ENCODE data around the gene TOX2.

TOX2 gene

GRCh38 chr20:44080646-44081267, 166.1 kb downstream of the TOX2 start:
- in situ Hi-C loops (cut with MboI; ENCODE audit: low pct_unique_long_range_greater_than_20kb, low sequenced_read_pairs, unreplicated experiment) = loop anchor here (25.0 kb wide), 1 partner anchor 543 kb away; no protein-coding TSS in a partner anchor
- TF ChIP-seq CTCF (IDR thresholded peaks at IDR 0.05; ENCODE audit: extremely low read depth, insufficient read depth, missing control alignments) = peak; percentile 98
- peak; percentile 88 for DNase-seq (ENCODE audit: low spot score)

GRCh38 chr20:44081476-44081875, 166.8 kb downstream of the TOX2 start:
- no peak for DNase-seq (ENCODE audit: low spot score)
- in situ Hi-C loops (cut with MboI; ENCODE audit: low pct_unique_long_range_greater_than_20kb, low sequenced_read_pairs, unreplicated experiment) = loop anchor here (25.0 kb wide), 1 partner anchor 544 kb away; no protein-coding TSS in a partner anchor

GRCh38 chr20:44081888-44082287, 167.2 kb downstream of the TOX2 start:
- in situ Hi-C loops (cut with MboI; ENCODE audit: low pct_unique_long_range_greater_than_20kb, low sequenced_read_pairs, unreplicated experiment) = loop anchor here (25.0 kb wide), 1 partner anchor 545 kb away; no protein-coding TSS in a partner anchor
- TF ChIP-seq CTCF (IDR thresholded peaks at IDR 0.05; ENCODE audit: extremely low read depth, insufficient read depth, missing control alignments) = no peak
- no peak for DNase-seq (ENCODE audit: low spot score)

More at GRCh38 chr20:44081476-44081875, 166.8 kb downstream of the TOX2 start:
- TF ChIP-seq CTCF (IDR thresholded peaks at IDR 0.05; ENCODE audit: extremely low read depth, insufficient read depth, missing control alignments) = no peak

GRCh38 chr20:44083220-44083933, 168.7 kb downstream of the TOX2 start:
- in situ Hi-C loops (cut with MboI; ENCODE audit: low pct_unique_long_range_greater_than_20kb, low sequenced_read_pairs, unreplicated experiment) = loop anchor here (25.0 kb wide), 1 partner anchor 546 kb away; no protein-coding TSS in a partner anchor
- no peak for TF ChIP-seq CTCF (IDR thresholded peaks at IDR 0.05; ENCODE audit: extremely low read depth, insufficient read depth, missing control alignments)
- DNase-seq (ENCODE audit: low spot score) = no peak

GRCh38 chr20:44084439-44084838, 169.8 kb downstream of the TOX2 start:
- TF ChIP-seq CTCF (IDR thresholded peaks at IDR 0.05; ENCODE audit: extremely low read depth, insufficient read depth, missing control alignments) = no peak
- DNase-seq (ENCODE audit: low spot score) = no peak
- in situ Hi-C loops (cut with MboI; ENCODE audit: low pct_unique_long_range_greater_than_20kb, low sequenced_read_pairs, unreplicated experiment) = loop anchor here (25.0 kb wide), 1 partner anchor 547 kb away; no protein-coding TSS in a partner anchor

- no peak for TF ChIP-seq CTCF (IDR thresholded peaks at IDR 0.05; ENCODE audit: extremely low read depth, insufficient read depth, missing control alignments)
- no peak for DNase-seq (ENCODE audit: low spot score)
- in situ Hi-C loops (cut with MboI; ENCODE audit: low pct_unique_long_range_greater_than_20kb, low sequenced_read_pairs, unreplicated experiment) = loop anchor here (25.0 kb wide), 1 partner anchor 548 kb away; no protein-coding TSS in a partner anchor
Measured at GRCh38 chr20:44084891-44085290, 170.2 kb downstream of the TOX2 start.

Data from GM13977 (cell line).